ENCODE data around the gene PPP1R13B. TPM values are rescaled to one million over a fixed set of nuclear protein-coding genes. Genes with fewer than 3 reads are reported as not detected.

The PPP1R13B gene
- total RNA-seq, 1 donor from 2014 or later = 32.7 TPM

DNA sequence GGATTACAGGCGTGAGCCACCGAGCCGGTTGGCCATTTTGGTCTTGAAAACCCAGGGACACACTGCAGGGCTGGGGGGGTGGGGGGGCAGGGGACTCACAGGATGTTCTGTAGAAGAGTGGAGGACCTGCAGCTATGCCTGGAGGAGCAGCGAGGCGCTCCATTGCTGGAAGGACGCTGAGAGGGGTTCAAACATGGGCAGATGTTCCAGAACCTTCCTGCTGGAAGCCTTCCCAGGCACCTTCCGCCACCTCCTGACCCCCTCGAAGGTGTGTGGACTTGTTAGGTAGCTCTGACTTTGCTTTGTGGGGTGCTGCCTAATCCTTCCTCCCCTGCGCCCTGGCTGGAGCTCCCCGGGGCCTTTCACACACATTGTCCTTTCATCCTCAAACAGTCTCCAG lies 19.6 kb upstream of the PPP1R13B start:
- Histone ChIP-seq H3K9me3 (no peaks in the 10 kb centered on the region), H3K4me3 (no peak overlapping the region), H3K27me3 (no peaks in the 10 kb centered on the region), H3K36me3 (no peaks in the 10 kb centered on the region), H3K27ac (no peak overlapping the region), H3K4me1 (peaks cover 0 to 12% of the 10 kb centered on the region in 2 donors)
- TF ChIP-seq, protein P1, sequence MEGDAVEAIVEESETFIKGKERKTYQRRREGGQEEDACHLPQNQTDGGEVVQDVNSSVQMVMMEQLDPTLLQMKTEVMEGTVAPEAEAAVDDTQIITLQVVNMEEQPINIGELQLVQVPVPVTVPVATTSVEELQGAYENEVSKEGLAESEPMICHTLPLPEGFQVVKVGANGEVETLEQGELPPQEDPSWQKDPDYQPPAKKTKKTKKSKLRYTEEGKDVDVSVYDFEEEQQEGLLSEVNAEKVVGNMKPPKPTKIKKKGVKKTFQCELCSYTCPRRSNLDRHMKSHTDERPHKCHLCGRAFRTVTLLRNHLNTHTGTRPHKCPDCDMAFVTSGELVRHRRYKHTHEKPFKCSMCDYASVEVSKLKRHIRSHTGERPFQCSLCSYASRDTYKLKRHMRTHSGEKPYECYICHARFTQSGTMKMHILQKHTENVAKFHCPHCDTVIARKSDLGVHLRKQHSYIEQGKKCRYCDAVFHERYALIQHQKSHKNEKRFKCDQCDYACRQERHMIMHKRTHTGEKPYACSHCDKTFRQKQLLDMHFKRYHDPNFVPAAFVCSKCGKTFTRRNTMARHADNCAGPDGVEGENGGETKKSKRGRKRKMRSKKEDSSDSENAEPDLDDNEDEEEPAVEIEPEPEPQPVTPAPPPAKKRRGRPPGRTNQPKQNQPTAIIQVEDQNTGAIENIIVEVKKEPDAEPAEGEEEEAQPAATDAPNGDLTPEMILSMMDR (IDR thresholded peaks at IDR 0.05) = no peak
- intact Hi-C loops (cut with DNase I) = no loop called here
- no peak for DNase-seq (ENCODE audit: low spot score in 2 of 2)

- no peak for DNase-seq (ENCODE audit: low spot score in 2 of 2)
- no peak overlapping the region for H3K4me3 ChIP-seq
- peaks cover 0 to 8% of the 10 kb centered on the region in 2 donors for H3K4me1 ChIP-seq
- intact Hi-C loops (cut with DNase I) = no loop called here
- TF ChIP-seq, protein P1 (IDR thresholded peaks at IDR 0.05) = no peak
- no peaks in the 10 kb centered on the region for H3K9me3 ChIP-seq
- no peak overlapping the region for H3K27ac ChIP-seq
- no peaks in the 10 kb centered on the region for H3K36me3 ChIP-seq
- H3K27me3 ChIP-seq = no peaks in the 10 kb centered on the region
Measured at GRCh38 chr14:103863245-103863644, 15.9 kb upstream of the PPP1R13B start.

GRCh38 chr14:103862393-103862782 lies 15.0 kb upstream of the PPP1R13B start:
- Histone ChIP-seq H3K9me3 (no peaks in the 10 kb centered on the region), H3K27ac (no peak overlapping the region), H3K4me1 (peaks cover 0 to 3% of the 10 kb centered on the region in 2 donors), H3K36me3 (no peaks in the 10 kb centered on the region), H3K27me3 (no peaks in the 10 kb centered on the region), H3K4me3 (no peak overlapping the region)
- intact Hi-C loops (cut with DNase I) = no loop called here
- TF ChIP-seq, protein P1 (IDR thresholded peaks at IDR 0.05) = no peak
- no peak for DNase-seq (ENCODE audit: low spot score in 2 of 2)

DNA sequence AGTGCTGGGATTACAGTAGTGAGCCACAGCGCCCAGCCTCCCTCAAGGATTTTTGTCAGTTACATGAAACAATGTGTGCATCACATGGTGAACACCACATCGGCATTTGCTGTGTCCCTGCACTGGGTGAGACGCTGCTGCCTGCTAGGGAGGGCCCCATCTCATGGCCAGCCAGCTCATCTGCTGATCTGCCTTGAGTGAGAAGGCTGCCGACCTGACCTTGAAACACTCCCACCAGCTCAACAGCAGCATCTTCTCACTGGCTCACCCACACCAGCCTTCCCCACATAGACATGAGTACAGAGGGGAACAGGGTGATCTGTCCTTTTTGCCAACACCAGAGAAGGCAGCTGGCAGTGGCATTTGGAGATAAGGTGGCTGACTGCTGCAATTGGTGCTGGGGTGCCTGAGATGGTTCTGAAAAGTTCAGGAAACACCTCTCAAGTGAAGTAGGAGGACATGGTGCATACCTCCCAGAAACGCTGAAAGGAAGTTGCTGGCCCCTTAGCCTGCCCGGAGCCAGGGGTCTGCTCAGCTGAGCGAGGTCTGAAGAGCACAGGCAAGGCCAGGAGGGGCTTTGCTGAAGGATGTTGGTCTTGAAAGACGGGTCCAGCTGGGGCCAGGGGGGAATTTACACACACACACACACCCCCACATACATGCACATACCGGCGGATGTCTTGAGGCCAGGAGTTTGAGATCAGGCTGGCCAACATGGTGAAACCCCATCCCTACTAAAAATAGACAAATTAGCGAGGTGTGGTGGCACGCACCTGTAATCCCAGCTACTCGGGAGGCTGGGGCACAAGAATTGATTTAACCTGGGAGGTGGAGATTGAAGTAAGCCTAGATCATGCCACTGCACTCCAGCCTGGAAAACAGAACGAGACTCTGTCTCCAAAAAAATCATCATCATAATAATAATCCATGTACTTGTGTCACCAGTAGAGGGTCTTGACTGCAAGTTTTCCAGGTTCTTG lies 14.3 kb upstream of the PPP1R13B start:
- intact Hi-C loops (cut with DNase I) = no loop called here
- TF ChIP-seq, protein P1 (IDR thresholded peaks at IDR 0.05) = no peak
- Histone ChIP-seq H3K4me1 (no peaks in the 10 kb centered on the region), H3K36me3 (no peaks in the 10 kb centered on the region), H3K27ac (no peak overlapping the region), H3K4me3 (no peak overlapping the region), H3K27me3 (no peaks in the 10 kb centered on the region), H3K9me3 (no peaks in the 10 kb centered on the region)
- DNase-seq (ENCODE audit: low spot score in 2 of 2) = no peak

DNA sequence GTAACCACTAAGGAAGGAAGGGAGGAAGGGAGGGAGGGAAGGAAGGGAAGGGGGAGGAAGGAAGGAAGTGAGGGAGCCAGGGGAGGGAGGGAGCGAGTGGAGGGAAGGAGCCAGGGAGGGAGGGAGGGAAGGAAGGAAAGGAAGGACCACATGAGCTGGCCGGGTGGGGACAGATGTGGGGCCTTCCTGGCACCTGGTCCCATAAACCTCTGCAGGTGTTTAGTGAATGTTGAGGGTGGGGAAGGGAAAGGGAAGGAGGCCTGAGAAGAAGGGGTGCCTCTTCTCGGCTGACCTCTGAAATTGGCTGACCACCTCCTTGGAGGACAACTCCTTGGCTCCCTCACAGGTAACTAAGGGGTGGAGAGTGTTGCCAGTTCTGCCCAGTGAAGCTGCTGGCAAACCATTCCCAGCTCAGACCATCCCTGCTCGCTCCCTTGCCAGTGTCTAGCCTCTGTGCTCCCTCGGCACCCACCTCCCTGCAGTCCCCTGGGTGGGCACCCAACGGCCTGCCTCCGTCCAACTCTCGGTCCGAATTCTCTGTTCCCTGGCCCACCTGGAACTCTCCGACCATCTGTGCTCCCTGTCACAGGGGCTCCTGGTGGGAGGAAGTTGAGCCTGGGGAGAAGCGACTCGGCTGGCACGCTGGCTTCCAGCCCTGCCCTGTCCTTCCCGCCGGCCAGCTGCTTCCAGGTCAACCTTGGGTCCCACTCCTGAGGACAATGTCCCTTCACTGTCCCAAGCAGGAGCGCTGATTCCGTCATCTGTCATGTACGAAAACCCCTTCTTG lies 12.2 kb upstream of the PPP1R13B start:
- TF ChIP-seq, protein P1 (IDR thresholded peaks at IDR 0.05) = no peak
- Histone ChIP-seq H3K4me1 (no peaks in the 10 kb centered on the region), H3K9me3 (no peaks in the 10 kb centered on the region), H3K4me3 (no peak overlapping the region), H3K27ac (no peak overlapping the region), H3K27me3 (no peaks in the 10 kb centered on the region), H3K36me3 (no peaks in the 10 kb centered on the region)
- no peak for DNase-seq (ENCODE audit: low spot score in 2 of 2)
- intact Hi-C loops (cut with DNase I) = no loop called here

Data from ascending aorta (tissue), 2 donors.